Naive thymus-derived CD8-positive, alpha-beta T cell (primary cell): ENCODE measurements around the gene SOX8. TPM values are rescaled to one million over a fixed set of nuclear protein-coding genes. Genes with fewer than 3 reads are reported as not detected.

ENCODE experiments used
- ATAC-seq, 2 donors: fragments of 150-1000 bp; cut with Tn5 transposase in 1 of 2; sonication (Bioruptor Pico), chemical (Tn5 transposase) in 1 of 2; 1 replicate in 1 of 2; 2 replicates in 1 of 2; pipeline ENCODE4 v1.10.0; 2021; ENCODE audit warnings: mild to moderate bottlenecking in 2 of 2, moderate library complexity in 2 of 2
- POLR2A ChIA-PET: fragments of 350-600 bp; sonication (Branson Sonifier 250); formaldehyde crosslinking; loops from one replicate; lab custom pipeline; 2021; ENCODE audit warnings: antibody characterized with exemption; lab: Charles Lee
- DNase-seq, 10 donors: peaks; one replicate each; pipeline versions ENCODE4 v3.0.0 to v3.0.0-alpha.2; 2020 to 2022
- H3K27ac Mint-ChIP-seq, 10 donors: one replicate each; pipeline ENCODE4 v1.8.0; 2020 to 2022; ENCODE audit warnings: mild to moderate bottlenecking in 10 of 10, mixed read lengths in 10 of 10, moderate library complexity in 4 of 10, inconsistent platforms in 1 of 10
- H3K27me3 Mint-ChIP-seq, 5 donors: one replicate each; pipeline ENCODE4 v1.8.0; 2021 to 2022; ENCODE audit warnings: mixed read lengths in 5 of 5
- H3K36me3 Mint-ChIP-seq, 3 donors: one replicate each; pipeline ENCODE4 v1.8.0; 2020 to 2022; ENCODE audit warnings: mixed read lengths in 3 of 3, mild to moderate bottlenecking in 2 of 3, inconsistent platforms in 1 of 3
- H3K4me1 Mint-ChIP-seq, 4 donors: one replicate each; pipeline ENCODE4 v1.8.0; 2021 to 2022; ENCODE audit warnings: mixed read lengths in 4 of 4
- H3K4me3 Mint-ChIP-seq, 10 donors: one replicate each; pipeline ENCODE4 v1.8.0; 2020 to 2022; ENCODE audit warnings: mild to moderate bottlenecking in 10 of 10, mixed read lengths in 10 of 10, moderate library complexity in 6 of 10, inconsistent platforms in 1 of 10
- H3K9me3 Mint-ChIP-seq, 9 donors: one replicate each; pipeline ENCODE4 v1.8.0; 2020 to 2022; ENCODE audit warnings: mixed read lengths in 9 of 9, mild to moderate bottlenecking in 3 of 9, inconsistent platforms in 1 of 9, moderate library complexity in 1 of 9
- polyA plus RNA-seq, 3 donors: library from polyadenylated mRNA; unstranded; fragments of 300-500 nt; fragmentation: Illumina TruSeq; gene quantifications; one replicate each; pipeline ENCODE4 v1.2.3, GENCODE V29; 2021
- total RNA-seq, 8 experiments: library from RNA in 2 of 8; stranded (reverse) in 2 of 8; gene quantifications; one replicate each; pipeline ENCODE4 v1.2.3 and lab custom pipeline; 2021 to 2026

SOX8 gene
- total and polyA plus RNA-seq, 5 experiments from 2014 or later, result 1.3 to 5.1 (median 3.0) TPM

- ATAC-seq (no peak), DNase-seq (no peak)
- Mint-ChIP-seq H3K4me1 (peaks cover 0 to 5% (median under 1%) of the 10 kb centered on the region in 4 donors), H3K27me3 (peaks cover 2 to 9% (median 2%) of the 10 kb centered on the region in 5 donors), H3K27ac (no peak overlapping the region), H3K9me3 (no peaks in the 10 kb centered on the region), H3K4me3 (no peak overlapping the region), H3K36me3 (no peaks in the 10 kb centered on the region)
- POLR2A ChIA-PET, result no interaction called here
Measured at GRCh38 chr16:1034230-1035065, 52.9 kb downstream of the SOX8 start.

- no peak overlapping the region for H3K27ac Mint-ChIP-seq
Measured at GRCh38 chr16:1035066-1035415, 53.5 kb downstream of the SOX8 start.

DNA sequence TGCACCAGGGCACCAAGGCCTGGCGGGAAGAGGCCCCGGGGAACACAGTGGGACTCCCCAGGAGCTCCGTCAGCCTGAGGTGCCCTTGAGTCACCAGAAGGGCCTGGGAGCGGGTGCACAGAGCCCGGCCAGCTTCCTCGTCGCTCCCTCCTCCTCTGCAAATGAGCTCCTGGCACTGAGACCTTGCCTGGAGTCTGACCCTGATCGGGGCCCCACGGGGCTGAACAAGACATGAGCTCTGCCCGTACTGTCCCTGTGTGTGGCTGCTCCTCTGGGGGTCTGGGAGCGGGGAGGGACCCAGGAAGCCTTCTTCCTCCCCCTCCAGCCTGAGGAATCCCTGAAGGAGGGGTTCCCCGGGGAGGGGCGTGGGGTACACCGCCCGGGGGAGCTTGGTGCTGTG lies 54.6 kb downstream of the SOX8 start:
- Mint-ChIP-seq H3K4me1 (peaks cover 0 to 3% (median 0%) of the 10 kb centered on the region in 4 donors), H3K27me3 (peaks cover 0 to 3% (median 0%) of the 10 kb centered on the region in 5 donors), H3K9me3 (no peaks in the 10 kb centered on the region), H3K36me3 (no peaks in the 10 kb centered on the region), H3K27ac (no peak overlapping the region), H3K4me3 (no peak overlapping the region)
- ATAC-seq (no peak), DNase-seq (no peak)
- POLR2A ChIA-PET, result interaction anchor here (0.6 kb wide), 1 partner anchor 1432 kb away, joined by 3 read pairs; no protein-coding TSS in a partner anchor

More at GRCh38 chr16:1035066-1035415, 53.5 kb downstream of the SOX8 start:
- ATAC-seq (no peak), DNase-seq (no peak)
- POLR2A ChIA-PET, result no interaction called here
- Mint-ChIP-seq H3K36me3 (no peaks in the 10 kb centered on the region), H3K4me1 (peaks cover 0 to 3% (median 0%) of the 10 kb centered on the region in 4 donors), H3K27me3 (peaks cover 0 to 3% (median 0%) of the 10 kb centered on the region in 5 donors), H3K4me3 (no peak overlapping the region), H3K9me3 (no peaks in the 10 kb centered on the region)

Other genes with a start within 250 kb of the SOX8 start
- gene CIAO3, start 240.8 kb upstream of the SOX8 start, total RNA-seq, result 10 to 100 TPM; 56.0 to 56.4 TPM
- 10 to 100 TPM; 13.7 to 25.7 (median 16.9) TPM for gene CIAO3, start 240.8 kb upstream of the SOX8 start, polyA plus RNA-seq
- not detected for gene MSLN, start 221.0 kb upstream of the SOX8 start, total RNA-seq
- gene MSLN, start 221.0 kb upstream of the SOX8 start, polyA plus RNA-seq, result not detected
- gene RPUSD1, start 193.4 kb upstream of the SOX8 start, total RNA-seq, result 10 to 100 TPM; 27.7 to 29.1 TPM
- gene RPUSD1, start 193.4 kb upstream of the SOX8 start, polyA plus RNA-seq, result 10 to 100 TPM; 19.7 to 32.2 (median 22.0) TPM
- gene CHTF18, start 193.2 kb upstream of the SOX8 start, total RNA-seq, result 10 to 100 TPM; 47.8 to 54.3 TPM
- gene CHTF18, start 193.2 kb upstream of the SOX8 start, polyA plus RNA-seq, result 1 to 10 TPM; 3.5 to 4.3 (median 4.0) TPM
- not detected for gene GNG13, start 181.0 kb upstream of the SOX8 start, total RNA-seq
- not detected for gene GNG13, start 181.0 kb upstream of the SOX8 start, polyA plus RNA-seq
- 10 to 100 TPM; 40.7 to 45.1 TPM for gene LMF1, start 10.8 kb upstream of the SOX8 start, total RNA-seq
- gene LMF1, start 10.8 kb upstream of the SOX8 start, polyA plus RNA-seq, result 10 to 100 TPM; 12.2 to 13.6 (median 12.9) TPM
- gene SSTR5, start 91.0 kb downstream of the SOX8 start, total RNA-seq, result not detected
- not detected for gene SSTR5, start 91.0 kb downstream of the SOX8 start, polyA plus RNA-seq
- not detected for gene C1QTNF8, start 114.5 kb downstream of the SOX8 start, total RNA-seq
- gene C1QTNF8, start 114.5 kb downstream of the SOX8 start, polyA plus RNA-seq, result not detected
- 1 to 10 TPM; 2.3 to 2.7 TPM for gene CACNA1H, start 171.3 kb downstream of the SOX8 start, total RNA-seq
- gene CACNA1H, start 171.3 kb downstream of the SOX8 start, polyA plus RNA-seq, result 1 to 10 TPM in 1 of 3 donors, under 1 TPM in 2; 0.03 to 1.8 (median 0.95) TPM
- gene TPSG1, start 243.5 kb downstream of the SOX8 start, total RNA-seq, result not detected
- not detected for gene TPSG1, start 243.5 kb downstream of the SOX8 start, polyA plus RNA-seq
- gene TPSB2, start 248.4 kb downstream of the SOX8 start, total RNA-seq, result not detected
- not detected for gene TPSB2, start 248.4 kb downstream of the SOX8 start, polyA plus RNA-seq